Ramos (cell line): ENCODE measurements around the gene CPEB4.

Experiments used
- in situ Hi-C: fragments of 300-500 bp; cut with MboI; formaldehyde crosslinking; loops from one replicate; pipeline ENCODE4 v1.14.3; 2022; ENCODE audit warnings: low sequenced_read_pairs; ENCODE audit not compliant: unreplicated experiment

Gene CPEB4

DNA sequence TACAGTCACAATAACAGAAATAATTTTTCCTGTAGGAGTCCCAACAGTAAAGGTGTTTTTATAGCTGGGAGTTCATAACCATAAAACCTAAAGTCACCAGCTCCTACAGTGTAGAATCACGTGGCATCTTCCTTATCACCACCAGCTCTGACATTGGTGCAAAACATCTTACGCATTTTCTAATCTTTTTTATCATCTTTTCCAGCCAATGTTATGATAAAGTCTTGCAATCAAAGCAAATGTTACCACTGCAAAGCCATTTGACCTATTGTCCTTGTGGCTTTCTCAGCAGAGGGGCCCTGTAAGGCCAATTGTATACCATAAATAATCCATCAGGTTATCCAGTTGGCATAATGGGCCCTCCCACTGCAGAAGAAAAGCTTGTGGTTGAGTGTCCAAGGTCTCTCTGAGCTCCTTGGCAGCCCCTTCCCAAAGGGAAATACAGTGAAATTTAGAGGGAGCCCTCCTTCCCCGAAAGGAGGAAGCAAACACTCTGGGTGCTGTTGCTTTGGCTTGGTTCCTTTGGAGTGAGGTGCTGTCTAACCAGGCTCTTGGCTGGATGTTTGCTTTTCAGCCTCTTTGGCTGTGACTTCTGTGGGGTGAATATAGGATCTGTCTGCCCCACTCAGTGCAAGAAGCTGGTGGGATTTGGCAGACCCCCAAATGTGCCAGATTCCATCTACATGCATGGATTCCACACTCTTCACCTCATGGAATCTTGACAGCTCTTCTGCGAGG lies 29.3 kb upstream of the CPEB4 start:
- in situ Hi-C loops = no loop called here

DNA sequence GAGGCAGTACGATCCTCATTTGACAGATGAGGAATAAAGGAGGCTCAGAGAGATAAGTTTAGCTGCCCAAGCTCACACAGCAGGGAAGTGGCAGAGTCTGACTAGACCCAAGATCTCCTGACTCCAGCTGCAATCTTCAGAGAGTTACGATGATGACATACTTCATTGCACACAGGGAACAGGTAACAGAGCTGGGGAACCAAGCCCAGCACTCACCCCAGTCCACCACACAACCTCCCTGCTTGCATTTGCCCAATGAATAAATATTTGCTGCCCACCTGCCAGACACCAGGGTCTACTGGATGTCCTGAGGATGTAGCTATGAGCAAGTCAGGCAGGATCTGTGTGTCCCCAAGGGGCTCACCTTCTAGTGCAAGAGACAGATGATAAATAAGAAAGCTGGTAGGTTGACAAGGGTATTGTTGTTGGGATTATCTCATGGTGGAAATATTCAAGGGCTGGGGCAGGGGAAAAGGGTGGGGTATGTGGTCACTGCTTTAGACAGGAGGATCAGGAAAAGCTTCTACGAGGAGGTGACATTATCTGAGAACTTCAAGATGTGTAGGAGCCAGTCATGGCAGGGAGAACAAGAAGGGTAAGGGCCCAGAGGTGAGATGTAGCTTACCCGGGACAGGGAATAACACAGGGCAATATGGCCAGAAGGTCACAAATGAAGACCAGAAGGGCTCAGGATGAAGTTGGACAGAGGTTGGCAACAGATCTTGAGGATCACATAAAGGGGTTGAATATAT lies 28.6 kb upstream of the CPEB4 start:
- in situ Hi-C loops = no loop called here

DNA sequence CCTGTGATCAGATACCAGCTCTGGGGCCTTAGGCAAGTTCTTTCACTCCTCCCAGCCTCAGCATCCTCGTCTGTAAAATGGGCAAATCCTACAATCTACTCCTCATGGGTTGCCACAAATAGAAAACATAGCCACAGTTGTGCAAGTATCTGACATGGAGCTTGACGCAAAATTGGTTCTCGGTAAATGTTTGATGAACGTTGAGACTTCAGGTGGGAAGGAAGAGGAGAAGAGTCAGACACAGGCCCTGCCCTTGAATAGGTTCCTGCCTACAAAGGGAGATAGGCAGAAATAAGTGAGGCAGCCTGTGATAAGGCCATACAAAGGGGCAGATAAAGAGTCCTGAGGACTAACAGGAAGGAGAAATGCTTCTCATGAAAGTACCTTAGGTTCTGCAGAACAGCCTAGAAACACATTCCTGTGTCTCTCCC lies 26.1 kb upstream of the CPEB4 start:
- in situ Hi-C loops = no loop called here

DNA sequence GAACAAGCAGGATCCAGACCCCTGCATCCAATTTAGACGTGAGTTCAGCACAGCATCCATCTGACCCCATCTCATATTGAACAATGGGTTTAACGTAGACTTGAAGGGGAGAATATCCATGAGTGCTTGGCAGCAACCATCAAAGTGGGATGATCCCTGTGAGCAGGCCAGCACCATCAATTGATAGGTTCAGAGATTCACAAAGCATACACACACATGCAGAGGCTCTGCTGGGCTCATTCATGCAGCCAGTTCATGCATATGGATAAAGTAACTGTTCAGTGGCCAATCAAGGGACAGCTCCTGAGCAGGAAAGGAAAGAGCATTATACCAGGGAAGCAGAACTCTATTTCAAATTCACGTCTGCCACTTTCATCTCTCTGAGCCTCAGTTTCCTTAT lies 24.8 kb upstream of the CPEB4 start:
- in situ Hi-C loops = no loop called here

DNA sequence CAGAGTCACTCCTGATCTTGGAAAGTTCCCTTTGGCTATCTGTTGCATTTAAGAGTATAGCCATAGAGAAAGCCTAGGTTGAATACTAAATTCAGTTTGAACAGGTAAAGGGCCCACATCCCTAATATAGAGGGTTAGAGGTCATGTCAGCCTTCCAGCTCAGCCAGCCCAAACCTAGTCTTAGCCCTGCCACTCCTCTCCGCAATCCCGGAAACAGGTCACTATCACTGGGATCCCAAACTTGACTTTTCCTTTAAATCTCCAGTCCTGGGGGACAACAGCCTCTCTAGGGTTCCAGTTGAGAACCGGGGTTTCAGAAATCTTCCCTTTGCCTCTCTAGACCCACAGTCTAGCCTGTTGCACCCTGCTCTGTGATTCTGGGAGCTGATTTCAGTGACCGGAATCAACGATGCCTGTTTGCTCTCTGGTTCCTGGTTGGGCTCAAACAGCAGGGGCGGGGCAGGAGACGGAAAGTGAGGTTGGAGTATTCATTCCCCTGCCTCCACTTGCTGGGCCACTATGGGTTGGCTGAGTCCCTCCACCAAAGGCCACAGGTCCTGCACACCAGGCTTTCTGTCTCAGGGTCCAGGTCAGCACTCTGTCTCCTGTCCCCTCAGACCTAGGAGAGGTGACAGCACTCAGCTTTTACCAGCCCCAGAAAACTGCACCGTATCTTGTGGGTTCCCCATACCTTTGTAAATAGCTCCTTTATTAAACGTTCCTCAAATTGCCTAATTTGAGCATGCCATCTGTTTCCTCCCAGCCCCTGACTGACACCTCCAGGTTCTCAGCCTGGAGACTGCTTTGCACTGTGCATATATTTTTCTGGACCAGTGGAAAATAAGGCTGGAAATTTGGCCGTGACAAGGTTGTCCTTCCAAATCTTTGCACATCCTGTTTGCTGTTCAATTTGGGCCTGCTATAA lies 23.8 kb upstream of the CPEB4 start:
- in situ Hi-C loops = no loop called here

DNA sequence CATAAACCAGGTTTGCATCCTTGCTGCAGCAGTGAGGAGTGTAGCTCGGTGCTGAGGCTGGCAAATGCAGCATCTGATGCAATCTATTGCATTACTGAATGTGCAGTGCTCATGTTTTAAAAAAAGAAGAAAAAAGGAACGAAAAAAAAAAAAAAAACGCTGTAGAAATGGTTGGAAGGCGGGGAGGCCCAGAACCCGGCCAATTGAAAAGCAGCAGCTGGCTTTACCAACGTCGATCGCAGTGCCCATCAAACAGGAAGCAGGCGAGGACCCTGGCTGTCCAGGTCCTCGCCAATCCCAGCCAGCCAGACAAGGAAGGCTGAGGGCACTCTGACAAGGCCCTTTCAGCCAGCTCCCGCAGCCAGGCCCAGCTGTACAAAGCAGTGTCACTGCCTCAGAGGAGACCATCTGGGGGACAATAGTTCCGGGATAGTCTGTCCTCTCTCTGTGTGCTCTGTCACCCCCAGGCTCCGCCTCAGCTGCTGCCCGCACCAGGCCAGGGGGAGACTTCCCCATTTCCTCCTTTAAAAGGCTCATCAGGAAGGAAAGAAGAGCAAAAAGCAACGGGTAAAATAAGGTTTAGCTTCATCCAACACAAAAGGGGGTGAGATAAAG lies 21.8 kb upstream of the CPEB4 start:
- in situ Hi-C loops = no loop called here

DNA sequence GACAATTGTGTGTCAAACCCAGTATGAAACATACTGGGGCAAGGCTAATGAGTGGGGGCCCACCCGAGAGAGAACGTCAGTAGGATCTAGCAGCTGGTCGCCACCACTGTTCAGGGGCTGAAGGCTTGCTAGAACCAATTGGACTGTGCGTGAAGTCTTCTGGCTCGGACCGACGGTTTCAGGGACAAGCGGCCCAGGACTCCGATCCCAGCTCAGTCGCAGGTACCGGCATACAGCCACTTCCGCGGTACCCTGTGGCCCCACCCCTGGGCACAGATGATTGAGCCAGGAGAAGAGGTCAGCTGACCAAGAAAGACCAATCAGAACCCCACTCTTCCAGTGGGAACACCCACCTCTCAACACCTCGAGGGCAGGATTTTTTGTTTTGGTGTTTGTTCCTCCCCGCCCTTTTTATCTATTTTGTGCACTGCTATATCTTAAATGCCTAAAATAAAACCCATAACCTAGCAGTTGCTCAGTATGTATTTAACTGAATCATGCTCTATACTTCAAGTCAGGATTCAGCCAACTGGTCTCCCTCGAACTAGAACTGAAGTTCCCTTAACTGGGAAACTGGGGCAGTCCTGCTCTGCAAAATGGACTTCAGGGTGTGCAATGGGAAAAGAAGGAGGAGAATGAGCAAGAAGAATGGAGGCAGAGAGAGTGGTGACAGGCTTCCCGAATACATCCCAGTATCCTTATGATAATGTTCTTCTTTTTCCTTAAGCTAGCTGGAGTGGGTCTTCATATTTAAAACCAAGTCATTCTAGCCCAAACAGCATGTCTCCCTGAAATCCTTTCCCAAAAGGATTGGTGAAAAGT lies 21.1 kb upstream of the CPEB4 start:
- in situ Hi-C loops = no loop called here

DNA sequence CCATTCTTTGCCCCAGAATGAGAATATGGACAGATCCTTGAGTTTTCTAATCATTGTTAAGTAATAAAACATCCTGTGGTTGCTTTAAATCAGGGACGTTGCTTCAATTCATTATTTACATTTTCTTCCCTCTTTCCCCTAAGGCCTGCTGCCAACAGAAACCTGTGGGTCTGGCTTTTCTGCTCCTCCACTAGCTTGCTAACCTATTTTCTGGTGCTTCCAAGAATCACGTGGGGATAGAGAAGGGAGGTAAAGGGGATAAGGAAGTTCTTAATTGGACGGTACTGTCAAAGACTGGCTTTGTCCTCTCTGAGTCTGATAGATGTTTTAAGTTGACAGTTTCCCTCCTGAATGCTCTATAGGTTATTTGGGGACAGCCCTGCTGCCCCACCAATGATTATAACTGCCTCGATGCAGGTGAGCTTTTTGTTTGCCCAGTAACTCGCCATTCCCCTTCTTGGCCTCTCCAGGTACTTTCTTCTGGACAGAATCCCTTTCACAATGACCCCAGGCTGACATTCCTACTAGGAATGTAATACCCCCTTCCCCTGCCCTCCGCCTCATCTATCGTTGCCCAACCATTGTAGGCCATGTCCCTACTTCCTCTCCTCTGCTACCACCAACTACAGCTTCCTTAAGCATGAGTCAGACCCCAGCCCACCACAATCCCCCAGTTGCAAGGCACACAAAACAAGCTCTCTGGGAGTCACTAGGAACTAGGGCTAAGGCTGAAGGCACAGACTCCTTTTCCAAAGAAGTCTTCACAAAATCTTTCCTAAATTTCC lies 19.9 kb upstream of the CPEB4 start:
- in situ Hi-C loops = no loop called here

DNA sequence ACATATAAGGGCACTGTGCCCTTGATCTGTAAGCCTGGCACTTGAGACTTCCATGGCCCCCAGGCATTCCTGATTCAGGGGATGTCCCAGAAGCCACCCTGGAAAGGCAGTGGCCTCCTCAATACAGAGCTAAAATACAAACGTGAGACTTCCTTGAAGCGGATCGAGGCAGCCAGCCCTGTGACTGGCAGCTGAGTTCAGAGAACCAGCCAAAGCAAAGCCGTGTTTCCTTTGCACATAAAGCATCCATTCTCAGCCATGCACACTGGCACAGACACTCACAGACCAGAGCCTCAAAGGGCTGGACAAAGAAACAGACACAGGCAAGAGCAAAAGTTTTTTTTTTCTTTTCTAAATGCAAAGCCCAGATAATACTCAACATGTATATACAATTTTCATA lies 18.8 kb upstream of the CPEB4 start:
- in situ Hi-C loops = no loop called here

DNA sequence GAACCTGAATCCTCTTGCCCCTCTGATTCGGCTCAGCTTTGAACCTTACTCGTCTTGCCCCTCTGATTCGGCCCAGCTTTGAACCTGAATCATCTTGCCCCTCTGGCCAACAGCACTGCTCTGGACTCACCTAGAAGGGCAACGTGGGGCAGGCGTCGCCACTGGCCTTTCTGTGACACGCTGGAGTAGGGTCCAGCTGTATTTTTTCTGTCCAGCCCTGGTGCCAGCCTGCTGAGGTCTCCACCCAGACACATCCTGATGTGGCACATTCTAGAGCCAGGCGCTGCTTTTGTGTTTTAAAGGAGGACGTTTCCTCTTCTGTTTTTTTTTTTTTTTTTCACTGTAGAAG lies 15.2 kb upstream of the CPEB4 start:
- in situ Hi-C loops = no loop called here

DNA sequence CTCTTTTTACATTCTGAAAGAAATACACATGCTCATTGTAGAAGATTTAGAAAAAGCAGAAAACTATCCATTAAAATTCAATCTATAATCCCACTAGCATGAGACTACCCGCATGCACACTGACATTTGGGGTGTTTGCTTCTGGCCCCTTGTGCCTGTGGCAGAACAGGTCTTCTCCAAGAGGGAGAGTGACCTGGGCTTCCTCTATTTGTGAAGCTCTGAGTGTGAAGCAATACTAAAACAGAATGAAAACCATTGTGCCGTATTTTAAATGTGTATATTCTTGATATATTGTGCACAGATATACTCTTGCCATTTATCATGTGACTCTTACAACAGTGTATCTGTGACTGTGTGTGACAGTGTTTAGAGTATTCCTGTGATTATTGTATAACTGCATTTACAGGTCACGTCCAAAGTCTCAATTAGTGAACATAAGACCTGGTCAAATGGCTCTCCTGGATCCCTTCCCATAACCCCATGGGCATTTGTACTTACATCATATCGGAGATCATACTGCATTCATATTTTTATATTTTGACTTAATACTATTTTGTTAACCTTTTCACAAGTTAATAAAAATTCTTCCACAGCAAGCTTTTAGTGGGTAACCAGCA lies 14.7 kb upstream of the CPEB4 start:
- in situ Hi-C loops = no loop called here

DNA sequence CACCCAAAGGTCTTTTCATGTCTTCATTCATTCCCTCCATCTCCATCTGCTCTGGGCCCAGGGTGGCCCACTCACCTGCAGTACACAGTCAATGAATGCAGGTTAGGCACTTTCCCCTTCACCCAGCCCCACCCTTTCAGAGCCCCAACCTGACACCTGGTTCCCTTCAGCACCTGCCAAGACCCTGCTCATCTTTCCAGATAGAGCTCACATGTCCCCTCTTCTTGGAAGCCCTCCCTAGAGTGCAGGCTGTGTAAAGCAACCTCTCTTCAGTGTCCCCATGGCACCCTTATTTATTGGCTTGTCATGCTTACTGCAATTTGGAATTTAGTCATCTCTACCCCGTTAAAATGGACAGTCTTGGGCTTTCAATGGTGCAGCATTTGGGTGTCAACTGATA lies 13.0 kb upstream of the CPEB4 start:
- in situ Hi-C loops = no loop called here

DNA sequence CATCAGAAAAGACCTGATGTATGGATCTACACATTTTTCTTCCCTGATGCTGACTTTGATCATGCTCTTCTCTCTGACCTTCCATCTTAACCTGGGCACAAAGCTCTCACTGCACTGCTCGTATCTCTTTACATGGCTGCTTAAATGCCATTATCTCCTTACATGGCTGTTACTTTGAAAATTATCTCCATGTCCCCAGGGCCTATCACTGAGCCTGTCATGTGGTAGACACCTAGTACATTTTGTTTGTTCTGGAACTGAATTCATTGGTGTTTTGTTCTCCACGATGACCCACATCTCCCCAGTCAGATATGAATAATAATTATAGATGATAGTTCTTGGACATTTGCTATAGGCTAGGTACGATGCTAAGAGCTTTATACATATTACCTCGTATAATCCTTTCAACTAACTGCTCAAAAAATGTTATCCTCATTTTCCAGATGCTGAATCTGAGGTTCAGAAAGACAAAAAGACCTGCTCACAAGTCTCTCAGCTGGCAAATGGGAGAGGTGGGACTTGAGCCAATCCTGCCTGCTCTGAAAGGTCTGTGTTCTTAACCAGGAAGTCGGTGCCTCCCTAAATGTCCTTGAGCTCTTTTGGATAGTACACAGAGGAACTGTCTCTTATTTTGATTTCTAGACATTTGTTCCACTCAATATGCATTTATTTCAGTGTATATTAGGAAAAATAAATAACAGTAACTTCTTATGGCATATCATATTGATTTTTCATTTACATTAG lies 9.8 kb upstream of the CPEB4 start:
- in situ Hi-C loops = no loop called here

DNA sequence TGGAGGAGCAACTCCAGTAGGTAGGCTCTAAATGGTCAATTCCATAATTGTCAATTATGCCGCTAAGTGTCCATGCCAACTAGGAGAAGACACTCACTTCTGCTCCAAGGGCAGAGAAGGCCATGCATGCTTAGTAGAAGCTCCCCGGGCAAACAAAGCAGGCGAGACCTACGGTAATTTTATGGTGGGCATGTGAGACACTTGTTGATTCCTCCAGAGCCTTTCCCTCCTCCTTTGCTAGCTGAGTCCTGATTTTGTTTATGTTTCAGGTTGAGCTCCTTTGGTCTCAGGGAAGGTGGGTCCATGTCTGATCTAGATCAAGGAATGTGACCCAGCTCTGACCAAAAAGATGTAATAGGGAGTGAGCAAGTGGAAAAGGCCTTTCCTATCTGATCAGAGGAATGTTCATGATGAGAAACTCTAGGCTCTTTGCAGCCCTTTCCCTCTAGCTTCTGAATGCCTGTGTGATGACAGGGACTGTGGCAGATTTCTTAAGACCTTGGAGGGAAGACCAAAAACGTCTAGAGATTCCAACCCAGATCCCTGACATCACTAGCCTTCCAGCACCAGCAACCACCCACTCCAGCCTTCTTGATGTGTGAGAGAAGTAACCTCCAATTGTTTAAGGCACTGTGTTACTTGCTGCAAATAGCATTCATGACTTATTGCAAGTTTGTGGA lies 7.7 kb upstream of the CPEB4 start:
- in situ Hi-C loops = no loop called here

DNA sequence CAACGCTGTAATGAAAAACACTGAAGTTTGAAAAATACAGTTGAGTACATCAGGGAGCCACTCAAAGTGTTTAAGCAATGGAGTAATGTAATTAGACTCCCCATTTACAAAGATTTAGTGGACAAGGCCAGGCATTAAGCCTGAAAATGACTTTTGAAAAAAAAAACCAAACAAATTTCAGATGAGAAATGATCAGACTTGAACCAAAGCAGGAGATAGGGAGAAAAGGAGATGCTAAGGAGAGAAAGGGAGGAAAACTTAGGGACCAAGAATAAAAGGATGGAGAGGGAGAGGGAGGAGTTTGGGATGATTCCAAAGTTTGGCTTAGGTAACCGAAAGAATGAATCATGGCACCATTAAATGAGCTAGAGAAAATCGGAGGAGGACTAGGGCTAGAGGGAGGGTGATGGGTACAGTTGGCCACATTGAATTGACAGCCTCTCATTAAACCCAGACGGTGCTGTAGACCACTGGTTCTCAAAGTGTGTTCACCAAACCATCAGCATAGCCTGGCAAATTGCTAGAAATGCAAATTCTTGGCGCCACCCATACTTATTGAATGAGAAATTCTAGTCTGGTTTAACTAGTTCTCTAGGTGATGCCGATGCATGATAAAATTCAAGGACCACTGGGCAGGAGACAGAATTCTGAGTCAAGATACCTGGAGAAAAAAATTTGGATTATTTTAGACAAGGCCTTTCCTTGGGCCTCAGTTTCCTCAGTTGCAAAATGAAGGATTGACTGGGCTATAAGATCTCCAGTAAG lies 6.2 kb upstream of the CPEB4 start:
- in situ Hi-C loops = no loop called here

DNA sequence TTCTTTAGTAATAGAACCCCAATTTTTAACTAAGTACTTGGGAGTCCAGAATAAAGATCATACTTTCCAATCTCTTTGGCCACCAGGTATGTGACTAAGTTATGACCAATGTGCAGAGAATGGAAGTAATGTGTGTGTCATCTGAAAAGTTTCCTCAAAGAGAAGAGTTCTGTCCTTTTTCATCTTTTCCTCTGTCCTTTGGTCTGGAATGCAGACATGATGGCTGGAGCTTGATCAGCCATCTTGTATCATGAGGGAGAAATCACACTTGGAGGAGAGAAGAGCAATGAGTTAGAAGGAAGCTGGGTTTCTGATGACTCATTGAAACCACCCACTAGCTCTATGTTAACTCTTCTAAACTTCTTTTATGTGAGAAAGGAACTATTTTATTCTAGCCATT lies 5.5 kb upstream of the CPEB4 start:
- in situ Hi-C loops = no loop called here
